Stimulated activated naive CD4-positive, alpha-beta T cell treated with Interleukin-2 at 50 U/mL for 16 hours (primary cell): ENCODE measurements around the gene NIPBL.
A peak's percentile ranks its signal among the peaks of the same experiment; 100 is the strongest.
"Not testable (repeated sequence)": the region's sequence is repeated elsewhere in the genome, so short reads cannot be mapped to it uniquely, and the experiment has no call there.

Source experiments
- DNase-seq: peaks from one replicate; lab custom pipeline; 2025; lab: John Stamatoyannopoulos, UW

NIPBL gene

DNA sequence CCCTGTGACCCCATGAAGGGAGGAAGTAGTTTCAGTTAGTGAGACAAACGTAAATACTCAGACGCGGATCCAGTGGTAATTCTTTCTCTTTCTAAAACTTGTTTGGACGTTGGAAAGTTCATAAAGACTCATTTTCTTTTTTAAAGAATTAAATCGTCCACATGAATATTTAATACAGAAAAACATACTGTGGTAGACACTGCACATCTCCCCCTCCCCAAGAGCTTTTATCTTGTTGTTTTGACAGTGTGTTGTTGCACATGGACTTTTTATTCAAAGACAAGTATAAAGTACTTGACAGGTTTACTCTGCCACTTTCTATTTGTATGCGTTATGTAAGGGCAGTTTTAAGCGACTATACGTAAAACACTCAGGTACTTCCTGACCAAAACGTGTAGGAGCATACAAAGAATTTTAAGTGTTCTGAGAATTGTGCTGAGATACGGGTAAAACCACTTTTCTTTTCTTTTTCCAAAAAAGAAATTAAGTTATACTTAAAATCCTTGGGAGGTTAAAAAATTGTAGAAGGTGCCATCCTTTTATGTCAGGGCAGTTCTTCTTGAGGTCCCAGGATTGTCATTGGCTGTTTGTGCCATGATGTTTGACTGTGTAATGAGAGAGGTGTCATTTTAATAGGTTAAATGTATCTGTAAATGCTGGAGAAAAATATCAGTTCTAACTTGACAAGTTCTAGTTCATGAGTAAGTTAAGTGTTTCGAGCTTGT, 1.3 kb downstream of the NIPBL start:
- peak; percentile 1 for DNase-seq

DNA sequence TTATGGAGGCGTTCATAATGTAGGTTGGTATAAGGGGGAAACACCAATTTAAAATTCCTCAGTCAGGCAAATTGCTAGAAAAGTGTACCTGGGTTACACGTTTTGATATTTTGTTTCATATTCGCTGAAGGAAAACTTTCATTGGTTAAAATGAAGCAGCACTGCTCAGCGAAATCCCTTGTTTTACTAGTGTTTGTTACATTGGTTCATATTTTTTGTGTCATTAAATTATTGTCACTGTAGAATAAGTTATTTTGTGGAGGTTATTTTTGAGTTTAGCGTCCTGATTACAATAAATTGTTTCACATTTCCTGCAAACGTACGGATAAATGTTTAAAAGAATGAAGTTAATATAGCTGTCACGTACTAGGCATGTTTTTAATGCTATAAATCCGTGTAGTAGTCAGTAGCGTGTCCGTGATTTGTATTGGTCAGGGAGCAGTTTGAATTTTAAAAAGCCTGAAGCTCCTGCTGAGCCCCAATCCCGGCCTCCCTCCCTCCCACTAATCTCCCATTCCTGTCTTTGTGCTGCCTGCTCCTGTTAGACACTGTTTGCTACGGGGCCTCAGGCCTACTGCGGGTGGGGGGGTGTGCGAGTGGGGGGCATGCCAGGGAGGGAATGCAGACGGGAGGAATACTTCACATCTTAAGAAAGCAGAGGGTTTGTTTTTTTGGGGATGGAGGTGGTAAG, 2.0 kb downstream of the NIPBL start:
- DNase-seq: no peak

DNA sequence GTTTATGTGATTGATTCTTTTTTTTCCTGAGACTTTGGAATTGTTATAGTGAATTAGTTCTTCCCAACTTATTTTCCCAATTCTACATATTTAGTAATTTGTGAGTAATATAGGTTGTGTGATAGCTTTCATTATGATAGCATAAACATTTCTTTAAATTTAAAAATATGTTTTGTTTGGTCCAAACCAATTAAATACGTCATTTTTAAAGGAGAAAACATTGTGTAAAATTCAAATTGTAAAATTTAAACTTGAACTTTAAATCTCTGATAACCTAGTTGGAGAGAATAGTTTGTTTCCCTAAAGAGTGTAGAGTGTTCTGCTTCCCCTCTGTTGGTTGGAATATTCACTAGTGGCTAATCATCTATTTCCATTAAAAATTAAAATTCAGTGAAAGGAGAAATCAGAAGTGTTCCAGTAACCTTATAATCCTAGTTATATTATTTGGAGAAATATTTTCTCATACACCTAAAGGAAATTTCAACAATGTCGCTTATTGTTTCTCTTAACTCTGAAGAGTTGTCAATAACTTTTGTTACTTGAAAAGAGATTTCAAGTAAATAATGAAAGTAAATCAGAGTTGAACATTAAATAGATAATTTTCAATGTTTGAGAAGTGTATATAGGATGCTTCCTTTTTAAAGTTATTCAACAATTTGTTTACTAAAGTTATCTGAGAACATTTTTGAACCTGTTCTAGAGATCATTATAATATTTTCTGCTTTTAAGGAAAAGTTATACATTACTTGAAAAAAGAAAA, 2.9 kb downstream of the NIPBL start:
- no peak for DNase-seq

DNA sequence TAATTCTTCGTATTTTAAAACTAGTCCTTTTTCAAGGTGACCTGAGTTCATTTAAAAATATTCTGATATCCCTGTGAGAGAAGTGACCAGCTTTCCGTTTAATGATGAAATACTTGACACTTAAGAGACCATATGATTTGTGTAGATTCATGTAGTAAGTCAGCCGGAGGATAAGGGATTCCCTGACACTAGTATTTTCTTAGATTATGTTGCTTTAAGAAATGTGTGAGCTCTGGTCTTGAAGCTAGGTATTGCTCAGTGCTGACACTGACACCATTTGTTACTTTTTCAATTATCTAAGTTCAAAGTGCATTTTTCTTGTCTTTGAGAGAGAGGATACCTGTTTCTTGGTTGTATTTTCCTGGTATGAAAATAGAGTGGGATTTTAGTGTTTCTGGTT, 4.2 kb downstream of the NIPBL start:
- no peak for DNase-seq

DNA sequence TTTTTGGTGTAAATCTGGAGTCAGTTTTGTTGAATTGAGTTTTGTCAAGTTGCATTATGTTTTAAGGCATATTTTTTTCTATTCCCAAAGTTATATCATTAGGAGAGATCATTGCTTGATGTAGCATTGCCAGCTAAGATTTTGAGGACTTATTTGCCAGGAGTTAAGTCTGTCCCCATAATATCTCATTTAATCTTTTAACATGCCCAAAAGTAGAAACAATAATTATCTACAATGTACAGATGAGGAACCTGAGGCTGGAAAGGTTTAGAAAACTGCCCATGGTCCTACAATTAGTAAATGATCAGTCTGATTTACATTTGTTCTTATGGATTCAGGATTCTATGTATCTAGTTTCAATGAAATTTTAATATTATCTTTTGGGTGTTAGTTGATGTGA, 4.7 kb downstream of the NIPBL start:
- DNase-seq: no peak

DNA sequence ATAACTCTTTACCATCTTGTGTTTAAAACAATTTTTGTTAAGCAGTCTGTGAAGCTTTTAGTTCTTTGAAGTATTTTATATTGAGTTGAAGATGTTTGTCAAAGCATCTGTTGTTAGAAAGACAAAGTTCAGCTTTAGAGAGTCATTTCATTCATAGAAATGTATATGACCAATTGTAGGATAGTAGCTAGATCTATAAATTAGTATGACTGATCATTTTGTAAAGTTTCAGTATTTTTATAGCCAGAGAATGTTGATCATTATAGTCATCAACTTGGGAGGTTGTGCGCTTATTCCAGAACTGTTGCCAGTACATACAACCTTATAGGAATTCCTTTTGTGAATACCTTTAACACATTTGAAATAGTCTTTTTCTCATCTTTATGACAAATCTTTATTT, 5.2 kb downstream of the NIPBL start:
- no peak for DNase-seq

DNA sequence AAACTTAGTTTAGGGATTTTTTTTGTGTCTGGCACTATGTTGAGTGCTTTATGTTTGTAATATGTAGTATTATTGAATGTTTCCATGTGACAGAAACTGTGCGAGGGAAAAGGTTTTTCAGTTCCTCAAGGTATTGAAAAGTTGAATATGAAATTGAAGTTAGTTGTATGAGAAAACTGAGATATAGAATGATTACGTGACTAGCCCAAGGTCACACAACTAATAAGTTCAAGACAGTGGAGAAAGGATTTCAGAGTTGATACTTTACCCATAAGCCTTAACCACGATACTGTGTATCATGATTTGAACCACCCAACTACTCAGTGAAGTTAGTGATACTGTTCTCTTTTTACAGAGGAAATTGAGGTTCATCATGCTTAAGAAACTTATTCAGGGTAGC, 5.7 kb downstream of the NIPBL start:
- no peak for DNase-seq

DNA sequence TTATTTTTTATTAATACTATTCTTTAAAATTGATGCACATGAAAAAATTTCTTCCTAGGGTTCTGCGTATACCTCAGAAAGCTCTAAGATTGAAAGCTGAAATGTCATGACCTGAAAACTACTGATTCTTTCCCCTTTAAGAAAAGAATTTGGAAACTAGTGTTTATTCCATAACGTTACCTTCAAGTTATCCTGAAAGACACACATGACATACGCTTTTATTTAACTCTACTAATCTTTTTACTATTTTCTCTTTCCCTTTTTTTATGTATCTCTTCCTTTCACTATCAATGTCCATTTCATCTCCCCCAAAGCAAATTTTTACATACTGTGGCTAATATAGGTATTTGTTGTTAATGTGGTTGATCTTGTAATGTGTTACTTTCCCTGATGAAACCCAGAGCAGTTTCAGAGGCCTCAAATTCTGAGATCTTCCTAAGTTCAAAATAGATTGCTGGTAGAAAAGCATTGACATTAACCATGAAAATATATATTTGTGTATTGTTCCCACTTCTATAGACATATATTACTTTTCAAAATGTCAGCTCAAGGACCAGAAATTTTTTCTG, 7.4 kb downstream of the NIPBL start:
- no peak for DNase-seq

DNA sequence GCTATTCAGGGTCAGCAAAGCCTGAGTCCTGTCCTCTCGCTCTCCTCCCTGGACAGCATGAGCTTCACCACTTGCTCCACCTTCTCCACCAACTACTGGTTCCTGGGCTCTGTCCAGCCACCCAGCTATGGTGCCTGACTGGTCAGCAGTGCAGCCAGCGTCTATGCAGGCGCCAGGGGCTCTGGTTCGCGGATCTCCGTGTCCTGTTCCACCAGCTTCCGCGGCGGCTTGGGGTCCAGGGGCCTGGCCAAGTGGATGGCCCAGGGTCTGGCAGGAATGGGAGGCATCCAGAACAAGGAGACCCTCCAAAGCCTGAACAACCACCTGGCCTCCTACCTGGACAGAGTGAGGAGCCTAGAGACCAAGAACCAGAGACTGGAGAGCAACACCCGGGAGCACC, 8.6 kb downstream of the NIPBL start:
- no peak for DNase-seq

DNA sequence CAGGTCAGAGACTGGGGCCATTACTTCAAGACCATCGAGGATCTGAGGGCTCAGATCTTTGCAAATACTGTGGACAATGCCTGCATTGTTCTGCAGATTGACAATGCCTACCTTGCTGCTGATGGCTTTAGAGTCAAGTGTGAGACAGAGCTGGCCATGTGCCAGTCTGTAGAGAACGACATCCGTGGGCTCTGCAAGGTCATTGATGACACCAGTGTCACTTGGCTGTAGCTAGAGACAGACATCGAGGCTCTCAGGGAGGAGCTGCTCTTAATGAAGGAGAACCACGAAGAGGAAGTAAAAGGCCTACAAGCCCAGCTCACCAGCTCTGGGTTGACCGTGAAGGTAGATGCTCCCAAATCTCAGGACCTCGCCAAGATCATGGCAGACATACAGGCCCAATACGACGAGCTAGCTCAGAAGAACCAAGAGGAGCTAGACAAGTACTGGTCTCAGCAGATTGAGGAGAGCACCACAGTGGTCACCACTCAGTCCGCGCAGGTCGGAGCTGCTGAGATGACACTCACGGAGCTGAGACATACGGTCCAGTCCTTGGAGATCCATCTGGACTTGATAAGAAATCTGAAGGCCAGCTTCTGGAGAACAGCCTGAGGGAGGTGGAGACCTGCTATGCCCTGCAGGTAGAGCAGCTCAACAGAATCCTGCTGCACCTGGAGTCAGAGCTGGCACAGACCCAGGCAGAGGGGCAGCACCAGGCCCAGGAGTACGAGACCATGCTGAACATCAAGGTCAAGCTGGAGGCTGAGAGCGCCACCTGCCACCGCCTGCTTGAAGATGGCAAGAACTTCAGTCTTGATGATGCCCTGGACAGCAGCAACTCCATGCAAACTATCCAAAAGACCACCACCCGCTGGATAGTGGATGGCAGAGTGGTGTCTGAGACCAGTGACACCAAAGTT, 9.3 kb downstream of the NIPBL start:
- no peak for DNase-seq

DNA sequence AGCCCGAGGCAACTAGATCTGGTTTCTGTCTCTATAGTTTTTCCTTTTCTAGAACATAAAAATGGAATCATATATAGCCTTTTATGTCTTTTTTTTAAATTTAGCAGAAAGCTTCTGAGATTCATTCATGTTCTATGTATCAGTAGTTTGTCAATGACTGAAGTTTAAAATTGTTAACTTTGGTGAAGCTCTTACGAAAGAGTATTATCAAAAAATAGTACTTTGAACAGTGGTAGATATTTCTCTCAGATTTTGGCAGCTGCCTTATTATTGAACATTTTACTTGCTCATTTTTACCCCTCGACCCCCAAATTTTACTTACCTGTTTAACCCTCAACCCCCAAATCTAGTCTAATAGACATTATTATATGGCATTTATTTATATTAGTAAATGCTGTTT, 10.2 kb downstream of the NIPBL start:
- DNase-seq: no peak

DNA sequence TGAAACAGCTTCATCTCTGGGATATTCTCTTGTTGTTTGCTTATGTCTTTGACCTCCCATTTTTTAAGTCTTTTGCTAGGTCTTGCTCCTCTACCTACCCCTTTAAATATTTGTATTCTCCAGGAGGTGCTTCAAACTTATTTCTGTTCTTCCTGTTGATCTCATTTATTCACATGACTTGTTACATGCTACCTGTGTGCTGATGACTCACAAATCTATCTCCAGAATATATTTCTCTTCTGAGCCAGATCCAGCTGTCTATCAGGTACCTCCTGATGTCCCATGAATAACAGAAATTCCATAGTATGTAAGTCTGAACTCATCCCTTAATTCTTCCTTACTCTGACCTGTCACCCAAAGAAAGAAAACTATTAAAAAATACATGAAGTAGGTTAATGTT, 11.0 kb downstream of the NIPBL start:
- no peak for DNase-seq

DNA sequence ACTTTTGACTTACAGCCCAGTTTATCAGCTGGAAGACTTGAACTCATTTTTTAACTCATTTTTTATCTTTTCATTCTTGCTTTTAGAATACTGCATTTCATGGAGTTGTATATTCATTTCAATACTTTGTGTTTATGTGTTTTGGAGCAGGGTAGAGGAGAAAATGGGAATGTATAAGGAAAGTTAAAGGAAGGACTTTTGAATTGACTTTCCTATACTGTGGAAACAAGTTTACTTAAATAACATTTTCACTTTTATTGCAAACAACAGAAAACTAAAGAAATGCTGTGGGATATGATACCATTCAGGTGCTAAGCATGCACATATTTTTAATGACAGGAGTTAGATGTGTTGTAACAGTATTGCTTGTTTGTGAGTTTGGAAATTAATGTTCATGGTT, 11.7 kb downstream of the NIPBL start:
- DNase-seq: no peak

DNA sequence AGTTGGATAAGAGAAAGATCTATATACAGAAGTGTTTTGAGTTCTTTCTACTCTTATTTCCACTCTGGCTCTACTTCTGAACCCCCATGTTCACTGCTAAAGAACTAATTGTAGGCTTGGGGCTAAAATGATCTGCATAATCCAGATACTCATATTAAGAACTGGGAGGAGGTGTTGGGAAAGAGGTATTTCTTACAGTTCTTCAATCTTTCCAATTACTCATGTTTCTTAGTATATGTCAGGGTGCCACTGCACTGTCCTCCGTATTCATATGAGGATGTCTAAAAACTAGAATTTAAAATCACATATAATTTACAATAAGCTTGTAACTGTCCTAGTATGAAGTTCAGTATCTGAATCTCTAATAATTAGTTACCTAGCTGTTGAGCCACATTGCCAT, 12.7 kb downstream of the NIPBL start:
- DNase-seq: no peak

DNA sequence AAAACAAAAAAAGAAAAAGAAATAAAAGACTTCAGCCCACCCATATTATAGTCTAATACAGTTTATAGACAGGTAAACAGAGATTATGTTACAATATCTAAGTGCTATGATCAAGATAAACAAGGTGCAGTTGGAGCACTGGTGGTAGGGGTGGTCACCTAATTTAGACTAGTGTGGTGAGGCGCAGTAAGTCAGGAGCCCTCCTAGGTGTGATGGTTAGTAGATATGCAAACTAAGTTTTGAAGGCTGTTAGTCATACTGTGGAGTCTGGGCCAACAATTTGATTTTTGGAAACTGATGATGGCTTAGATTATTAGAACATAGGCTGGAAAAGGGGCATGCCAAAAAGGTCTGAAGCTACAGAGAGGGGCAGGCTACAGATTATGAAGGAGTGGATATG, 14.7 kb downstream of the NIPBL start:
- DNase-seq: no peak

DNA sequence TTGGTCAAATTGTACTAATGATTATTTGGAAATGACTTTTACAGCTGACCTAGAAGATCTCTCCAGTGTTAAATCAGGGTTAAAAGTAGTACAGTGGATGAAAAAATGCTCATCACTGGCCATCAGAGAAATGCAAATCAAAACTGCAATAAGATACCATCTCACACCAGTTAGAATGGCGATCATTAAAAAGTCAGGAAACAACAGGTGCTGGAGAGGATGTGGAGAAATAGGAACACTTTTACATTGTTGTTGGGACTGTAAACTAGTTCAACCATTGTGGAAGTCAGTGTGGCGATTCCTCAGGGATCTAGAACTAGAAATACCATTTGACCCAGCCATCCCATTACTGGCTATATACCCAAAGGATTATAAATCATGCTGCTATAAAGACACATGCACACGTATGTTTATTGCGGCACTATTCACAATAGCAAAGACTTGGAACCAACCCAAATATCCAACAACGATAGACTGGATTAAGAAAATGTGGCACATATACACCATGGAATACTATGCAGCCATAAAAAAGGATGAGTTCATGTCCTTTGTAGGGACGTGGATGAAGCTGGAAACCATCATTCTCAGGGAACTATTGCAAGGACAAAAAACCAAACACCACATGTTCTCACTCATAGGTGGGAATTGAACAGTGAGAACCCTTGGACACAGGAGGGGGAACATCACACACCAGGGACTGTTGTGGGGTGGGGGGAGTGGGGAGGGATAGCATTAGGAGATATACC, 15.7 kb downstream of the NIPBL start:
- DNase-seq: not testable (repeated sequence)

DNA sequence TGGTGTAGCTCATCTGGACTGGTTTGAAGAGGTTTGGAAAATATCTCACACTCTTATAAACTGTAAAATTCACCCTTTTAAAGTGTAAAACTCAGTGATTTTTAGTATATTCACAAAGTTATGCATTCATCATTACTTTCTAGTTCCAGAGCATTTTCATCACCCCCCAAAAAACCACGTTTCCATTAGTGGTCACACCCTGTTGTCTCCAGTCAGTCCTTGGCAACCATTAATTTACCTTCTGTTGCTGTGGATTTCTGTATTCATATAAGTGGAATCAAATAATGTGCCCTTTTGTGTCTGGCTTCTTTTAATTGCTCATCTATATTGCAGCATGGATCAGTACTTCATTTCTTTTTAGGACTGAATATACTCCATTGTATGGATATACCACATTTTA, 18.4 kb downstream of the NIPBL start:
- DNase-seq: no peak

DNA sequence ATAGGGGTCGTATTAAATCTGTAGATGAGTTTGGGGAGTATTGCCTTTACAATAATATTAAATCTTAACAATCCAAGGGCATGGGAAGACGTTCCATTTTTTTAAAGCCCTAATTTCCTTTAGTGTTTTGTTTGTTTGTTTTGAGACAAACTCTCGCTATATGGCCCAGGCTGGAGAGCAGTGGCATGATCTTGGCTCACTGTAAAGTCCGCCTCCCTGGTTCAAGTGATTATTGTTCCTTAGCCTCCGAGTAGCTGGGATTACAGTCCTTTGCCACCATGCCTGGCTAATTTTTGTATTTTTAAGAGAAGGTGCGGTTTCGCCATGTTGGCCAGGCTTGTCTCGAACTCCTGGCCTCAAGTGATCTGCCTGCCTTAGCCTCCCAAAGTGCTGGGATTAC, 19.9 kb downstream of the NIPBL start:
- no peak for DNase-seq

DNA sequence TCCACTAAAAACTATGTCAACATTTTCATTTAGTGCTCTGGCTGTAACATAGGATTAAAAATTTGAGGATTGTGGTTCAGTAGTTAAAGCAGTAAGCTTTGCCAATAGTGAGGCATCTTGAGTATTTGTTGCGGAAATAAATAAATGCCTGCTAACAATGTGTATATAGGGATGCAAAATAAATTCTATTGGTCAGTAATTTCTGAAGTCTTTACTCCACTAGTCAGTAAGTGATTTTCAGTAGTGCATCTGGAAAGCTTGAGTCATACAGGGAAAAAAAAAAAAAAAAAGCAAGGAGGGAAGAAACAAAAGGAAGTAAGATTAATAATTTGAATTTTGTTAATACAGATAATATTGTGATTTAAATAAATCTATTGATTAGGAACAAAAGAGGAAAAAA, 21.0 kb downstream of the NIPBL start:
- no peak for DNase-seq

DNA sequence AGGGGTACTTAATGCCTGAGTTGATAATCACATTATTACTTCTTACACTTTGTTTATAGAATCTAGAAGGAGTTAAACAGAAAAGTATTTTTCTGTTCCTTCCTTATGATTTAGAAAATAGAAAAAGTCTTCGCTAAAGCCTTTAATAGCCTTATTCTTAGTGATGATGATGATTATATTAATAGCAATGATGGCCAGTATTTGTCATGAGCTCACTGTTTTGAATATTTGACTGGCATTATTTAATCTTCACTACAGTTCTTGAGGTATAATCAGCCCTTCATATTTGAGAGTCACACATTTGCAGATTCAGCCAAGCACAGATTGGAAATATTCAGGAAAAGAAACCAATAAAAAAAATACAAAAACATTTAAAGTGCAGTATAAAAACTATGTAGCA, 23.3 kb downstream of the NIPBL start:
- no peak for DNase-seq

DNA sequence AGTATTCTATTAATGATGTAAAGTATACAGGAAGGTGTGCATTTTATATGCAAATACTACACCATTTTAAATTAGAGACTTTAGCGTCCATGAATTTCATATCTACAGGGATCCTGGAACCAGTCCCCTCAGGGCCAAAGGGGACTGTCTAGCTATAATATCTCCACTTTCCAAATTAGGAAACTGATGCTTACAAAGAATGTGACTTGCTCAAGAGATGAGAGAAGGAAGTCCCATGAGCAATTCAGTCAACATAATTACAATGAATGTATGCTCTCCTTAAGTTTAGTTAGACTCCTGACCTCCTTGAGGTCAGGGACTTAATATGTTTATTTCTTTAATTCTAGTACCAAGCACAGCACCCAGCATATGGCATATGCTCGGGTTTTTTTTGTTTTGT, 23.7 kb downstream of the NIPBL start:
- DNase-seq: no peak
